OCI-LY7 (cell line): ENCODE measurements around the gene RNF208. TPM values are rescaled to one million over a fixed set of nuclear protein-coding genes. Genes with fewer than 3 reads are reported as not detected.

Experiments used
- BruUV-seq: library from RNA; stranded (reverse); fragments of 400-500 nt; replicated peaks from 2 replicates; lab custom pipeline; 2021; lab: Mats Ljungman, UMichigan
- CTCF ChIA-PET: fragments of 300-600 bp; sonication (Branson Sonifier 250); formaldehyde crosslinking; loops from one replicate; lab custom pipeline; 2022; ENCODE audit warnings: antibody characterized with exemption; ENCODE audit not compliant: unreplicated experiment; lab: Charles Lee
- POLR2A ChIA-PET: fragments of 300-600 bp; sonication (Branson Sonifier 250); formaldehyde crosslinking; loops from one replicate; lab custom pipeline; 2022; ENCODE audit warnings: antibody characterized with exemption; lab: Charles Lee
- DNase-seq: peaks from one replicate; pipeline ENCODE4 v3.0.0-alpha.2; 2015; ENCODE audit warnings: low spot score
- H2AFZ ChIP-seq: fragments of 200-600 bp; sonication (generic), shearing (Covaris generic); 2 replicates; pipeline ENCODE4 v1.6.1; 2014; ENCODE audit warnings: mild to moderate bottlenecking, antibody characterized with exemption, low read length, moderate library complexity
- H3K27ac ChIP-seq: fragments of 200-600 bp; sonication (generic); 2 replicates; pipeline ENCODE4 v1.5.1; 2014; ENCODE audit warnings: mixed run types, low read depth, mild to moderate bottlenecking, moderate library complexity, low read length, inconsistent platforms; ENCODE audit not compliant: poor library complexity, severe bottlenecking
- H3K36me3 ChIP-seq: fragments of 200-600 bp; sonication (generic); 2 replicates; pipeline ENCODE4 v1.6.1; 2014; ENCODE audit warnings: mild to moderate bottlenecking, antibody characterized with exemption, low read length, moderate library complexity, mixed read lengths; ENCODE audit not compliant: insufficient read depth
- H3K4me1 ChIP-seq: fragments of 200-600 bp; sonication (generic); 2 replicates; pipeline ENCODE4 v1.5.1; 2014; ENCODE audit warnings: mild to moderate bottlenecking, low read length; ENCODE audit not compliant: insufficient read depth, poor library complexity, severe bottlenecking
- H3K4me2 ChIP-seq: fragments of 200-600 bp; sonication (generic); 2 replicates; pipeline ENCODE4 v1.6.1; 2014; ENCODE audit warnings: mild to moderate bottlenecking, low read length
- H3K4me3 ChIP-seq: fragments of 200-600 bp; sonication (generic); 2 replicates; pipeline ENCODE4 v1.5.1; 2014; ENCODE audit warnings: mild to moderate bottlenecking, low read depth, low read length; ENCODE audit not compliant: poor library complexity, severe bottlenecking
- H3K79me2 ChIP-seq: fragments of 200-600 bp; sonication (generic); 2 replicates; pipeline ENCODE4 v1.6.1; 2016; ENCODE audit warnings: low read depth, mild to moderate bottlenecking, low read length, moderate library complexity, mixed read lengths; ENCODE audit not compliant: insufficient read depth
- H3K9me2 ChIP-seq: fragments of 200-600 bp; sonication (generic); 2 replicates; pipeline ENCODE4 v1.6.1; 2016; ENCODE audit warnings: mild to moderate bottlenecking, low read length, mixed read lengths; ENCODE audit not compliant: insufficient read depth
- H3K9me3 ChIP-seq: fragments of 200-600 bp; sonication (generic); 2 replicates; pipeline ENCODE4 v1.6.1; 2014; ENCODE audit warnings: mild to moderate bottlenecking, mixed run types, low read length, mixed read lengths
- H4K20me1 ChIP-seq: fragments of 200-600 bp; sonication (generic); 2 replicates; pipeline ENCODE4 v1.6.1; 2014; ENCODE audit warnings: mild to moderate bottlenecking, antibody characterized with exemption, low read length, moderate library complexity, mixed read lengths; ENCODE audit not compliant: insufficient read depth
- EZH2phosphoT487 ChIP-seq: fragments of 200-600 bp; sonication (generic); IDR thresholded peaks from 2 replicates; pipeline ENCODE4 v1.6.1; 2018; ENCODE audit warnings: low read depth, borderline replicate concordance, mild to moderate bottlenecking, mixed run types, antibody characterized with exemption, low read length, moderate library complexity, mixed read lengths
- intact Hi-C: fragments of 100-400 bp; cut with micrococcal nuclease; formaldehyde crosslinking; loops from one replicate; pipeline ENCODE4 v1.10.0; 2022; ENCODE audit not compliant: unreplicated experiment
- total RNA-seq, 2 experiments: library from RNA; depleted of rRNA in 1 of 2; stranded (reverse); fragments of >200 nt in 1 of 2; shearing (Covaris generic) in 1 of 2; gene quantifications; 2 replicates each; pipeline ENCODE4 v1.2.3, GENCODE V29; 2014 to 2022
- TF ChIP-seq, protein P1 (sequence below): fragments of 200-600 bp; sonication (generic); conservative IDR thresholded peaks from 2 replicates; pipeline ENCODE4 v1.5.1; 2014; ENCODE audit warnings: mild to moderate bottlenecking, antibody characterized with exemption, low read length, moderate library complexity, mixed read lengths

RNF208 gene
- total RNA-seq, 2 experiments from 2014 or later = 0.47 to 5.5 TPM

DNA sequence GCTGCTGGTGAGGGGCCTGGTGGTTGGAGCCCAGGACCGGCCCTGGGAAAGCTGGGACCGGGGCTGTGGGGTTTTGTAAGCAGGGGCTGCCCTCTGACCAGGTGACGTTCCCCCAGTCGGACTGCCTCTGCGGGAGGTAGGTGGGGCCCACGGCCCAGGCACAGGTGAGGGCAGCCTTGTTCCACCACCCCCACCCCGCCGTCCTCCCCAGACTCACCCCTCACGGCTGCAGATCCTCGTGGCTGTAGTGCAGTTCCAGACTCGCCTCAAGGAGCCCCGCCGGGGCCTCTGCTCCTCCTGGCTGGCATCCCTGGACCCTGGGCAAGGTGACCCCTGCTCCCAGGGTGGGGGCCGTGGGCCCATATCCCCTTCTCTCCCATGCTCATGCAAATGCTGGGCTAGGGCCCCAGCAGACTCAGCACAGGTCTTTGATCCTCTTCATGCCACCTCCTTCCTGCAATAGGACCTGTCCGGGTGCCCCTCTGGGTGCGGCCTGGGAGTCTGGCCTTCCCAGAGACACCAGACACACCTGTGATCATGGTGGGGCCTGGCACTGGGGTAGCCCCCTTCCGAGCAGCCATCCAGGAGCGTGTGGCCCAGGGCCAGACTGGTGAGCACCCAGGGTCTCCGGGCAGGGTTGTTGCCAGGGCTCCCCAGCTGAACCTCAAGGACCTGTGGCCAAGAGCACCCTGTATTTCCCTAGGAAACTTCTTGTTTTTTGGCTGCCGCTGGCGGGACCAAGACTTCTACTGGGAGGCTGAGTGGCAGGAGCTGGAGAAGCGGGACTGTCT, 6.6 kb downstream of the RNF208 start:
- Histone ChIP-seq H3K79me2 (no peaks in the 10 kb centered on the region), H2AFZ (no peak overlapping the region), H3K36me3 (peaks cover 58% of the 10 kb centered on the region), H3K9me2 (no peaks in the 10 kb centered on the region), H3K9me3 (no peaks in the 10 kb centered on the region), H3K4me2 (no peak overlapping the region), H3K27ac (no peak overlapping the region), H4K20me1 (no peaks in the 10 kb centered on the region), H3K4me1 (no peaks in the 10 kb centered on the region), H3K4me3 (no peak overlapping the region)
- CTCF ChIA-PET = no interaction called here
- no peak for DNase-seq
- no TSS peak for BruUV-seq
- POLR2A ChIA-PET = interaction anchor here (0.9 kb wide), 1 partner anchor 11 kb away, joined by 4 read pairs; no protein-coding TSS in a partner anchor
- intact Hi-C loops = no loop called here
- TF ChIP-seq EZH2phosphoT487 = no peak
- TF ChIP-seq, protein P1, sequence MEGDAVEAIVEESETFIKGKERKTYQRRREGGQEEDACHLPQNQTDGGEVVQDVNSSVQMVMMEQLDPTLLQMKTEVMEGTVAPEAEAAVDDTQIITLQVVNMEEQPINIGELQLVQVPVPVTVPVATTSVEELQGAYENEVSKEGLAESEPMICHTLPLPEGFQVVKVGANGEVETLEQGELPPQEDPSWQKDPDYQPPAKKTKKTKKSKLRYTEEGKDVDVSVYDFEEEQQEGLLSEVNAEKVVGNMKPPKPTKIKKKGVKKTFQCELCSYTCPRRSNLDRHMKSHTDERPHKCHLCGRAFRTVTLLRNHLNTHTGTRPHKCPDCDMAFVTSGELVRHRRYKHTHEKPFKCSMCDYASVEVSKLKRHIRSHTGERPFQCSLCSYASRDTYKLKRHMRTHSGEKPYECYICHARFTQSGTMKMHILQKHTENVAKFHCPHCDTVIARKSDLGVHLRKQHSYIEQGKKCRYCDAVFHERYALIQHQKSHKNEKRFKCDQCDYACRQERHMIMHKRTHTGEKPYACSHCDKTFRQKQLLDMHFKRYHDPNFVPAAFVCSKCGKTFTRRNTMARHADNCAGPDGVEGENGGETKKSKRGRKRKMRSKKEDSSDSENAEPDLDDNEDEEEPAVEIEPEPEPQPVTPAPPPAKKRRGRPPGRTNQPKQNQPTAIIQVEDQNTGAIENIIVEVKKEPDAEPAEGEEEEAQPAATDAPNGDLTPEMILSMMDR = no peak

DNA sequence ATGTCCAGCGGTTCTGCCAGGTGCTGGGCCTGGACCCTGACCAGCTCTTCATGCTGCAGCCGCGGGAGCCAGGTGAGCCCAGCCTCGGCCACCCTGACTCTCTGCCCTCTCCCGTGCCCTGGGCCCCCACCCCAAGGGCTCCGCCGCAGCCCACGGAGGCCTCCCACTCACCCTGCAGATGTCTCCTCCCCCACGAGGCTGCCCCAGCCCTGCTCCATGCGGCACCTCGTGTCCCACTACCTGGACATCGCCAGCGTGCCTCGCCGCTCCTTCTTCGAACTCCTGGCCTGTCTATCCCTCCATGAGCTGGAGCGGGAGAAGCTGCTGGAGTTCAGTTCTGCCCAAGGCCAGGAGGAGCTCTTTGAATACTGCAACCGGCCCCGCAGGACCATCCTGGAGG, 7.4 kb downstream of the RNF208 start:
- ChIA-PET POLR2A (no interaction called here), CTCF (no interaction called here)
- no peak overlapping the region for H3K4me2 ChIP-seq
- no peaks in the 10 kb centered on the region for H3K9me3 ChIP-seq
- peaks cover 65% of the 10 kb centered on the region for H3K36me3 ChIP-seq
- no peak for DNase-seq
- H3K9me2 ChIP-seq = no peaks in the 10 kb centered on the region
- H3K79me2 ChIP-seq = no peaks in the 10 kb centered on the region
- no peaks in the 10 kb centered on the region for H3K4me1 ChIP-seq
- H4K20me1 ChIP-seq = no peaks in the 10 kb centered on the region
- intact Hi-C loops = no loop called here
- H3K27ac ChIP-seq = no peak overlapping the region
- TF ChIP-seq, protein P1 = no peak
- no peak for TF ChIP-seq EZH2phosphoT487
- H3K4me3 ChIP-seq = no peak overlapping the region
- BruUV-seq = no TSS peak
- no peak overlapping the region for H2AFZ ChIP-seq
